Spleen (tissue), 11 donors: Measurements from ENCODE around the gene AKR1C1. TPM values are rescaled to one million over a fixed set of nuclear protein-coding genes. Genes with fewer than 3 reads are reported as not detected.
"Not testable (repeated sequence)": the region's sequence is repeated elsewhere in the genome, so short reads cannot be mapped to it uniquely, and the experiment has no call there.

ENCODE experiments used
- DNase-seq: peaks from one replicate; pipeline ENCODE4 v3.0.0-alpha.2; 2020
- H3K27ac ChIP-seq, 8 donors: fragments of 200-600 bp; sonication (generic) in 7 of 8; 1 replicate in 4 of 8; 2 replicates in 4 of 8; pipeline versions ENCODE4 v1.5.0 to v1.8.0; 2016 to 2021; ENCODE audit warnings: inconsistent platforms in 4 of 8, mild to moderate bottlenecking in 4 of 8, moderate library complexity in 1 of 8
- H3K27me3 ChIP-seq, 7 donors: fragments of 200-600 bp; sonication (generic) in 6 of 7; replicated peaks in 1 of 7; 1 replicate in 4 of 7; 2 replicates in 3 of 7; pipeline versions ENCODE4 v1.5.0 to v1.8.0; 2016 to 2021; ENCODE audit warnings: inconsistent platforms in 3 of 7, mild to moderate bottlenecking in 1 of 7
- H3K36me3 ChIP-seq, 6 donors: fragments of 200-600 bp; sonication (generic) in 5 of 6; 1 replicate in 4 of 6; 2 replicates in 2 of 6; pipeline versions ENCODE4 v1.5.0 to v1.8.0; 2016 to 2021; ENCODE audit warnings: inconsistent platforms in 2 of 6
- H3K4me1 ChIP-seq, 6 donors: fragments of 200-600 bp; sonication (generic) in 5 of 6; 1 replicate in 3 of 6; 2 replicates in 3 of 6; pipeline versions ENCODE4 v1.5.0 to v1.8.0; 2016 to 2021; ENCODE audit warnings: inconsistent platforms in 3 of 6
- H3K4me3 ChIP-seq, 8 donors: fragments of 200-600 bp; sonication (generic) in 7 of 8; 1 replicate in 4 of 8; 2 replicates in 4 of 8; pipeline versions ENCODE4 v1.5.0 to v1.8.0; 2016 to 2021; ENCODE audit warnings: inconsistent platforms in 4 of 8, mild to moderate bottlenecking in 4 of 8, moderate library complexity in 2 of 8
- H3K9me3 ChIP-seq, 8 donors: fragments of 200-600 bp; sonication (generic) in 7 of 8; 1 replicate in 4 of 8; 2 replicates in 4 of 8; pipeline versions ENCODE4 v1.5.0 to v1.8.0; 2016 to 2021; ENCODE audit warnings: inconsistent platforms in 4 of 8
- POLR2A ChIP-seq, 3 donors: fragments of 450-650 bp; IDR thresholded peaks; one replicate each; pipeline ENCODE4 v1.5.1; 2017; ENCODE audit warnings: antibody characterized with exemption in 3 of 3, mild to moderate bottlenecking in 1 of 3
- POLR2AphosphoS5 ChIP-seq, 3 donors: sonication (generic); formaldehyde crosslinking; IDR thresholded peaks; one replicate each; pipeline ENCODE4 v1.5.1; 2017; ENCODE audit warnings: antibody characterized with exemption in 3 of 3
- WGBS, 5 donors: extraction: QIAGEN DNeasy Blood & Tissue Kit in 3 of 5; methylation state at CpG; one replicate each; pipeline versions ENCODE4 v1.1.5 to v1.1.7; 2013 to 2018; 5-methylcytosine and 5-hydroxymethylcytosine counted together
- intact Hi-C: fragments of 100-400 bp; cut with DNase I; formaldehyde crosslinking; loops from one replicate; pipeline ENCODE4 v1.15.0; 2023; ENCODE audit warnings: low total_unique reads
- polyA plus RNA-seq, 3 donors: library from polyadenylated mRNA; stranded (reverse); fragments of 200-250 nt; gene quantifications; one replicate each; pipeline ENCODE4 v1.2.1, GENCODE V29; 2013
- total RNA-seq, 7 donors: library from RNA; depleted of rRNA in 3 of 7; stranded (reverse); fragments of >200 nt in 3 of 7; fragmentation: NEBNext Ultra II Directional in 4 of 7; extraction: Animal tissue kit (Norgen Biotek cat#: 25700) in 4 of 7; gene quantifications; one replicate each; pipeline versions ENCODE4 v1.1.0 to v1.2.1, GENCODE V29; 2016 to 2021
- TF ChIP-seq, protein P1 (sequence below), 11 experiments: fragments of 200-600 bp in 7 of 11; fragments of 450-650 bp in 4 of 11; sonication (generic) in 4 of 11; IDR thresholded peaks in 8 of 11; conservative IDR thresholded peaks in 3 of 11; 1 replicate in 7 of 11; 2 replicates in 4 of 11; pipeline versions ENCODE4 v1.4.0 to v1.8.0; 2016 to 2021; ENCODE audit warnings: antibody characterized with exemption in 11 of 11, inconsistent platforms in 4 of 11, mild to moderate bottlenecking in 1 of 11
- donor health status: healthy with polysubstance abuse.
- donor health status: DM: no; HTN: no; CAD: no; lungs with moderate emphysema.
- donor health status: DM: no; HTN: no; CAD: no.
- donor health status: Bipolar disorder and iron deficiency.
- donor health status: healthy.
- donor health status: DM: no; HTN: no; CAD: no.
- donor health status: DM: yes; HTN: yes; CAD: no.

Gene AKR1C1
- total and polyA plus RNA-seq, 10 donors: 1.3 to 13.5 (median 2.6) TPM

GRCh38 chr10:5004030-5004385 lies 40.8 kb downstream of the AKR1C1 start:
- peaks cover 0 to 14% (median 8%) of the 10 kb centered on the region in 8 donors for H3K9me3 ChIP-seq
- H3K36me3 ChIP-seq, H3K4me3 ChIP-seq, H3K27me3 ChIP-seq, H3K27ac ChIP-seq, DNase-seq, H3K4me1 ChIP-seq, intact Hi-C loops: not testable (repeated sequence)
- 0% methylated on average over 1 of the region's 1 CpG for WGBS, 5 donors

GRCh38 chr10:5004501-5004900 lies 41.3 kb downstream of the AKR1C1 start:
- H3K27ac ChIP-seq, DNase-seq, H3K4me3 ChIP-seq, H3K36me3 ChIP-seq, intact Hi-C loops, H3K4me1 ChIP-seq, H3K27me3 ChIP-seq: not testable (repeated sequence)
- peaks cover 0 to 14% (median 8%) of the 10 kb centered on the region in 8 donors for H3K9me3 ChIP-seq

DNA sequence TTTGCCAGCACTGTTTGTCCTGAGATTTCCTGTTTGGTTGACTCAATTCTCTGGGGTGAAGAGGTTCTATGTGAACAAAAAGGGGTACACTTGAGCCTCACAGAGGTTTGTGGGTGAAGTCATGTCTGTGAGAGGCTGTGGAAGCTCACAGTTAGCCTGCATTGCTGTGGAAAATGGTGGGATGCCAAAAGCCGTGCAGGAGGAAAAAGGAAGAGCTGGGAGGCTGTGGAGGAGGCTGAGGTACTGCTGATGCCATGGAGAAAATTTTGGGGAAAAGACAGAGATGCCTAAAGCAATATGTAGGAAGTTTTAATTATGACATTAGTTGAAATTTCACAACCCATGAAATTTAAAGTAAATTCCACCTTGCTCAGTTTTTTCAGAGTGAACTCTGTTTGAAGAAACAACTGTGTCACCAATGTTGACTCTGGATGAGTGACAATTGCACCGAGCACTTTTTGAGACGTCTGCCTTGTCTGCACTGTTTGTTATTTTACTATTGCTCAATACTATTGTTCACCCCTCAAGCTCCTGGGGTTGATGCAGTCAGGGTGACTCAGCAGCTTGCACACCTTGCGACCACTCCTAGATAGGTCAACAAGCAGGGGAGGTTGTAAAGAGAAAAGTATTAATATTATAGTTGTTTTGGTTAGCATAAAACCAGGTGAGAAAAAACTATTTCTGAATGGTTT lies 45.8 kb downstream of the AKR1C1 start:
- H3K36me3 ChIP-seq, H3K4me1 ChIP-seq, DNase-seq, H3K27ac ChIP-seq, H3K27me3 ChIP-seq, H3K4me3 ChIP-seq: not testable (repeated sequence)
- 73 to 92% (median 78%) methylated on average over 4 of the region's 4 CpGs for WGBS, 5 donors
- peaks cover 0 to 14% (median 8%) of the 10 kb centered on the region in 8 donors for H3K9me3 ChIP-seq
- intact Hi-C loops: loop anchor here (5.0 kb wide), 1 partner anchor 42 kb away; no protein-coding TSS in a partner anchor

- H3K4me1 ChIP-seq, DNase-seq, H3K4me3 ChIP-seq, H3K27me3 ChIP-seq, H3K27ac ChIP-seq, intact Hi-C loops, H3K36me3 ChIP-seq: not testable (repeated sequence)
- H3K9me3 ChIP-seq: peaks cover 0 to 14% (median 8%) of the 10 kb centered on the region in 8 donors
- 68 to 90% (median 77%) methylated on average over 4 to 6 of the region's 7 CpGs for WGBS, 5 donors
Observed at GRCh38 chr10:5010043-5010442, 46.8 kb downstream of the AKR1C1 start.

- H3K27ac ChIP-seq, intact Hi-C loops, H3K36me3 ChIP-seq, DNase-seq, H3K4me3 ChIP-seq, H3K9me3 ChIP-seq, H3K4me1 ChIP-seq, H3K27me3 ChIP-seq: not testable (repeated sequence)
- 85 to 95% (median 88%) methylated on average over 2 of the region's 2 CpGs for WGBS, 5 donors
Observed at GRCh38 chr10:5011392-5011791, 48.2 kb downstream of the AKR1C1 start.

- 44 to 74% (median 71%) methylated on average over 2 of the region's 2 CpGs for WGBS, 5 donors
- intact Hi-C loops: no loop called here
- TF ChIP-seq, protein P1, sequence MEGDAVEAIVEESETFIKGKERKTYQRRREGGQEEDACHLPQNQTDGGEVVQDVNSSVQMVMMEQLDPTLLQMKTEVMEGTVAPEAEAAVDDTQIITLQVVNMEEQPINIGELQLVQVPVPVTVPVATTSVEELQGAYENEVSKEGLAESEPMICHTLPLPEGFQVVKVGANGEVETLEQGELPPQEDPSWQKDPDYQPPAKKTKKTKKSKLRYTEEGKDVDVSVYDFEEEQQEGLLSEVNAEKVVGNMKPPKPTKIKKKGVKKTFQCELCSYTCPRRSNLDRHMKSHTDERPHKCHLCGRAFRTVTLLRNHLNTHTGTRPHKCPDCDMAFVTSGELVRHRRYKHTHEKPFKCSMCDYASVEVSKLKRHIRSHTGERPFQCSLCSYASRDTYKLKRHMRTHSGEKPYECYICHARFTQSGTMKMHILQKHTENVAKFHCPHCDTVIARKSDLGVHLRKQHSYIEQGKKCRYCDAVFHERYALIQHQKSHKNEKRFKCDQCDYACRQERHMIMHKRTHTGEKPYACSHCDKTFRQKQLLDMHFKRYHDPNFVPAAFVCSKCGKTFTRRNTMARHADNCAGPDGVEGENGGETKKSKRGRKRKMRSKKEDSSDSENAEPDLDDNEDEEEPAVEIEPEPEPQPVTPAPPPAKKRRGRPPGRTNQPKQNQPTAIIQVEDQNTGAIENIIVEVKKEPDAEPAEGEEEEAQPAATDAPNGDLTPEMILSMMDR (IDR thresholded peaks at IDR 0.05 in 8 of 11, conservative IDR thresholded peaks at IDR 0.05 in 3 of 11): no peak
- TF ChIP-seq POLR2AphosphoS5 (IDR thresholded peaks at IDR 0.05) (no peak), POLR2A (IDR thresholded peaks at IDR 0.05) (no peak)
Observed at GRCh38 chr10:5012595-5012994, 49.4 kb downstream of the AKR1C1 start.

GRCh38 chr10:5013385-5013784 lies 50.2 kb downstream of the AKR1C1 start:
- H3K27me3 ChIP-seq: no peaks in the 10 kb centered on the region
- 71 to 97% (median 86%) methylated on average over 1 of the region's 1 CpG for WGBS, 5 donors
- H3K36me3 ChIP-seq: no peaks in the 10 kb centered on the region
- no peaks in the 10 kb centered on the region for H3K4me1 ChIP-seq
- H3K27ac ChIP-seq: no peak overlapping the region
- no peak for DNase-seq
- intact Hi-C loops: no loop called here
- H3K4me3 ChIP-seq: no peak overlapping the region
- no peaks in the 10 kb centered on the region for H3K9me3 ChIP-seq
- no peak for TF ChIP-seq POLR2A (IDR thresholded peaks at IDR 0.05)
- no peak for TF ChIP-seq POLR2AphosphoS5 (IDR thresholded peaks at IDR 0.05)
- TF ChIP-seq, protein P1 (IDR thresholded peaks at IDR 0.05 in 8 of 11, conservative IDR thresholded peaks at IDR 0.05 in 3 of 11): no peak

More at GRCh38 chr10:5012595-5012994, 49.4 kb downstream of the AKR1C1 start:
- no peaks in the 10 kb centered on the region for H3K27me3 ChIP-seq
- no peak for DNase-seq
- no peak overlapping the region for H3K27ac ChIP-seq
- no peak overlapping the region for H3K4me3 ChIP-seq
- H3K36me3 ChIP-seq: no peaks in the 10 kb centered on the region
- no peaks in the 10 kb centered on the region for H3K9me3 ChIP-seq
- H3K4me1 ChIP-seq: no peaks in the 10 kb centered on the region

- intact Hi-C loops, H3K36me3 ChIP-seq, H3K9me3 ChIP-seq, DNase-seq, H3K27me3 ChIP-seq, H3K4me1 ChIP-seq, H3K27ac ChIP-seq, H3K4me3 ChIP-seq: not testable (repeated sequence)
- 68 to 81% (median 76%) methylated on average over 4 of the region's 4 CpGs for WGBS, 5 donors
Observed at GRCh38 chr10:5014200-5014910, 51.1 kb downstream of the AKR1C1 start.
